Thyroid gland (tissue), 4 donors: Measurements from ENCODE around the gene CITED4. TPM values are rescaled to one million over a fixed set of nuclear protein-coding genes. Genes with fewer than 3 reads are reported as not detected.
A peak's percentile ranks its signal among the peaks of the same experiment; 100 is the strongest.

Source experiments
- DNase-seq, 2 donors: peaks; one replicate each; pipeline ENCODE4 v3.0.0-alpha.2; 2019
- H3K27ac ChIP-seq, 3 donors: fragments of 200-600 bp; sonication (generic); 1 replicate in 2 of 3; 2 replicates in 1 of 3; pipeline ENCODE4 v1.5.1; 2016 to 2019; ENCODE audit warnings: mild to moderate bottlenecking in 1 of 3, moderate library complexity in 1 of 3
- H3K27me3 ChIP-seq: fragments of 200-600 bp; sonication (generic); one replicate; pipeline ENCODE4 v1.5.1; 2019
- H3K36me3 ChIP-seq, 2 donors: fragments of 200-600 bp; sonication (generic); one replicate each; pipeline ENCODE4 v1.5.1; 2016 to 2019
- H3K4me1 ChIP-seq, 2 donors: fragments of 200-600 bp; sonication (generic); one replicate each; pipeline ENCODE4 v1.5.1; 2017 to 2019
- H3K4me3 ChIP-seq, 3 donors: fragments of 200-600 bp; sonication (generic); replicated peaks in 1 of 3; 1 replicate in 2 of 3; 2 replicates in 1 of 3; pipeline ENCODE4 v1.5.1; 2016; ENCODE audit warnings: mild to moderate bottlenecking in 1 of 3
- H3K9me3 ChIP-seq: fragments of 200-600 bp; sonication (generic); one replicate; pipeline ENCODE4 v1.5.1; 2017
- POLR2A ChIP-seq, 2 donors: fragments of 450-650 bp; IDR thresholded peaks; one replicate each; pipeline ENCODE4 v1.6.1; 2017; ENCODE audit warnings: antibody characterized with exemption in 2 of 2, mild to moderate bottlenecking in 2 of 2, moderate library complexity in 1 of 2
- WGBS, 2 donors: methylation state at CpG; one replicate each; pipeline ENCODE4 v1.1.5; 2017; 5-methylcytosine and 5-hydroxymethylcytosine counted together
- intact Hi-C: fragments of 100-400 bp; cut with DNase I; formaldehyde crosslinking; loops from one replicate; pipeline ENCODE4 v1.15.1; 2023
- total RNA-seq, 4 donors: library from RNA; depleted of rRNA; stranded (reverse); fragments of >200 nt; gene quantifications; one replicate each; pipeline ENCODE4 v1.2.3, GENCODE V29; 2016
- TF ChIP-seq, protein P1 (sequence below), 6 experiments: fragments of 200-600 bp in 3 of 6; fragments of 450-650 bp in 3 of 6; sonication (generic) in 3 of 6; IDR thresholded peaks; one replicate each; pipeline ENCODE4 v1.5.1; 2016 to 2019; ENCODE audit warnings: antibody characterized with exemption in 6 of 6, mild to moderate bottlenecking in 2 of 6, inconsistent platforms in 1 of 6, moderate library complexity in 1 of 6

Gene CITED4
- total RNA-seq, 4 donors from 2014 or later: 8.8 to 28.1 (median 20.3) TPM

DNA sequence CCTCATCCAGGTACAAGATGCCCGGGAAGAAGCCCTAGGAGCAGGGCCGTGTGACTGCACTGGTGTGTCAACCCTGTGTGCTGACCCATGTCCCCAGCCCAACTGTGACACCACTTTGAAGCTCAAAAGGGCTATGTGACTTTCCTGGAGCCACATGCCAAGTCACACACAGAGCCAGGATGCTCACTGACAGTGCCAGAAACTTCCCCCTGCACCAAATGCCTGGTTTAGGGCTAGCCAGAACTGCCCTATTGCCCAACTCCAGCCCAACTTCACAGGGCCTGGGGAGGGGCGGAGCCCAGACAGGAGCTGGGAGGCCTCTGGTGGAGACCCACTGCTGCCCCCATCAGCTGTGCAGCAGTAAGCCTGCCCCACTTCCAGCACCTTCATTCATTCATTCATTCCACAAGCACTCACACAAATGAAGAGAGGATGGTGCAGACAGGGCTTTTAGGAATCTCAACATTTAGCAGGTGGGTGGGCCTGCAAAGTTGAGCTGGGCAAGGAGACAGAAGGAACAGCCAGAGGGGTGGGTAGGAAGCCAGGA, 41.8 kb downstream of the CITED4 start:
- Histone ChIP-seq H3K36me3 (no peaks in the 10 kb centered on the region), H3K27ac (no peak overlapping the region), H3K4me3 (no peak overlapping the region), H3K9me3 (no peaks in the 10 kb centered on the region), H3K4me1 (peaks cover 9 to 10% of the 10 kb centered on the region in 2 donors), H3K27me3 (no peaks in the 10 kb centered on the region)
- DNase-seq: no peak
- TF ChIP-seq POLR2A (IDR thresholded peaks at IDR 0.05): no peak
- TF ChIP-seq, protein P1, sequence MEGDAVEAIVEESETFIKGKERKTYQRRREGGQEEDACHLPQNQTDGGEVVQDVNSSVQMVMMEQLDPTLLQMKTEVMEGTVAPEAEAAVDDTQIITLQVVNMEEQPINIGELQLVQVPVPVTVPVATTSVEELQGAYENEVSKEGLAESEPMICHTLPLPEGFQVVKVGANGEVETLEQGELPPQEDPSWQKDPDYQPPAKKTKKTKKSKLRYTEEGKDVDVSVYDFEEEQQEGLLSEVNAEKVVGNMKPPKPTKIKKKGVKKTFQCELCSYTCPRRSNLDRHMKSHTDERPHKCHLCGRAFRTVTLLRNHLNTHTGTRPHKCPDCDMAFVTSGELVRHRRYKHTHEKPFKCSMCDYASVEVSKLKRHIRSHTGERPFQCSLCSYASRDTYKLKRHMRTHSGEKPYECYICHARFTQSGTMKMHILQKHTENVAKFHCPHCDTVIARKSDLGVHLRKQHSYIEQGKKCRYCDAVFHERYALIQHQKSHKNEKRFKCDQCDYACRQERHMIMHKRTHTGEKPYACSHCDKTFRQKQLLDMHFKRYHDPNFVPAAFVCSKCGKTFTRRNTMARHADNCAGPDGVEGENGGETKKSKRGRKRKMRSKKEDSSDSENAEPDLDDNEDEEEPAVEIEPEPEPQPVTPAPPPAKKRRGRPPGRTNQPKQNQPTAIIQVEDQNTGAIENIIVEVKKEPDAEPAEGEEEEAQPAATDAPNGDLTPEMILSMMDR (IDR thresholded peaks at IDR 0.05): no peak
- WGBS, 2 donors: 89 to 100% methylated on average over 2 to 3 of the region's 3 CpGs
- intact Hi-C loops: no loop called here

DNA sequence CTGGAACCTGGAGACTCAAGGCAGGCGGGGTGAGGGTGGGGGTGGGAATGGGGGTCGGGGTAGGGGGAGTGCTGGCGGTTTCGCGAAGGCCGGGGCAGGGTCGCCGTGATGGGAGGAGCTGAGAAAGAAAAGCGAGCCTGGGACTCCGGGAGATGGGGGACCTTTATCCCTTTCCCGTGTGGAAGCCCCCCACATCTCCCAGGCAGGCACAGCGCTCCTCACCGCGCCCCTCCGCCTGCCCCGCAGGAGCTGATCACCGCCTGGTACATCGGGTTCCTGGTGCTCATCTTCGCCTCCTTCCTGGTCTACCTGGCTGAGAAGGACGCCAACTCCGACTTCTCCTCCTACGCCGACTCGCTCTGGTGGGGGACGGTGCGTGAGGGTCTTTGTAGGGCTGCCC, 43.1 kb downstream of the CITED4 start:
- intact Hi-C loops: no loop called here
- H3K9me3 ChIP-seq: no peaks in the 10 kb centered on the region
- no peaks in the 10 kb centered on the region for H3K27me3 ChIP-seq
- WGBS, 2 donors: 48 to 51% methylated on average over 13 to 26 of the region's 26 CpGs
- H3K4me1 ChIP-seq: peaks cover 7 to 8% of the 10 kb centered on the region in 2 donors
- TF ChIP-seq, protein P1 (IDR thresholded peaks at IDR 0.05): no peak
- no peak for TF ChIP-seq POLR2A (IDR thresholded peaks at IDR 0.05)
- no peak overlapping the region for H3K4me3 ChIP-seq
- H3K27ac ChIP-seq: no peak overlapping the region
- no peak for DNase-seq
- no peaks in the 10 kb centered on the region for H3K36me3 ChIP-seq

DNA sequence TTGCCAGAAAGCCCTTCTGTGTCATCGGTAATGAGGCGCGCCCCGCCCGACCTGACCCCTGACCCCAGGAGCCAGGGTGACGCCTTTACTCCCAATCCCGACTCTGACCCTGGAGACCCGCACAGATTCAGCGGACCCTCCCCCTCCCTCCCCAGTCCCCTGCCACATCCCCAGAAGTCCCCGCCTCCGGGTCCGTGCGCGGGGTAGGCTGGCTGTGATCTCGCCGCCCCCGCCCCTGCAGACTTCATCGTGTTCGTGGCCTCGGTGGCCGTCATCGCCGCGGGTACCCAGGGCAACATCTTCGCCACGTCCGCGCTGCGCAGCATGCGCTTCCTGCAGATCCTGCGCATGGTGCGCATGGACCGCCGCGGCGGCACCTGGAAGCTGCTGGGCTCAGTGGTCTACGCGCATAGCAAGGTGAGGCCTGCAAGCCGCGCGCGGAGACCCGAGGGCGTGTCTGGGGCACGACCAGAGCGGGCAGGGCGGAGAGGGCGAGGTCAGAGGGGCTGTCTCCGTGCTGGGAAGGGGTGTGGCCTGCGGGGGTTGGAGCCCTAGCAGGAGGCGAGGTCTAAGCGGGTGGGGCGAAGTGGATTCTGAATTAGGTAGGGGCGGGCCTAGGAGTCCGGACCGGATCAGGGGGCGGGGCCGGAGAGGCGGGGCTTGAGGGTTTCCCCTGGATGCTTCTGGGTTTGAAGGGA, 43.8 kb downstream of the CITED4 start:
- Histone ChIP-seq H3K4me3 (peak overlapping the region in 1 of 3 donors; percentile 13), H3K27me3 (no peaks in the 10 kb centered on the region), H3K9me3 (no peaks in the 10 kb centered on the region), H3K27ac (no peak overlapping the region), H3K36me3 (no peaks in the 10 kb centered on the region), H3K4me1 (peaks cover 7 to 8% of the 10 kb centered on the region in 2 donors)
- DNase-seq: peak; percentile 56 to 66
- TF ChIP-seq POLR2A (IDR thresholded peaks at IDR 0.05): no peak
- TF ChIP-seq, protein P1 (IDR thresholded peaks at IDR 0.05): no peak
- intact Hi-C loops: no loop called here
- WGBS, 2 donors: 2 to 4% methylated on average over 20 to 29 of the region's 59 CpGs

DNA sequence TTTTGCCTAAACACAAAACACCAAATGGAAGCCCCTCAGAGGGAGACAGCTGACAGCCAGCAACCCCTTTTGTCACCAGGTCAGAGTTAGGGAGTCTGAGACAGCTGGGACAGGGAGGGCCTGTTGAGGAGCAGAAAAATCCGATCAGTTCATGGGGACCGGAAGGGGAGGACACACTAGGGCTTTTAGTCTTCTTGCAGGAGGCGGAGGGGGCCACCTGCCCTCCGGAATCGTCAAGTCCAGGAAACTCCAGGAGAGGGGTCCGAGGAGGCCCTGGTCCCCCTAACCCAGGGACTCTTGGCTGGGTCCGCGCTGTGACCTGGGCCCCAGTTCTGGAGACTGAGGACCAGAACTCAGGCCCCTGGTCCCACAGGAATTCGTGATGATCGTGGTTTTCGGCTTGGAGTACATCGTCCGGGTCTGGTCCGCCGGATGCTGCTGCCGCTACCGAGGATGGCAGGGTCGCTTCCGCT, 44.3 kb downstream of the CITED4 start:
- H3K27ac ChIP-seq: no peak overlapping the region
- H3K27me3 ChIP-seq: no peaks in the 10 kb centered on the region
- no peaks in the 10 kb centered on the region for H3K36me3 ChIP-seq
- H3K9me3 ChIP-seq: no peaks in the 10 kb centered on the region
- intact Hi-C loops: no loop called here
- peaks cover 7 to 8% of the 10 kb centered on the region in 2 donors for H3K4me1 ChIP-seq
- DNase-seq: no peak
- TF ChIP-seq POLR2A (IDR thresholded peaks at IDR 0.05): no peak
- TF ChIP-seq, protein P1 (IDR thresholded peaks at IDR 0.05): no peak
- H3K4me3 ChIP-seq: no peak overlapping the region
- 38 to 61% methylated on average over 11 to 16 of the region's 19 CpGs for WGBS, 2 donors

DNA sequence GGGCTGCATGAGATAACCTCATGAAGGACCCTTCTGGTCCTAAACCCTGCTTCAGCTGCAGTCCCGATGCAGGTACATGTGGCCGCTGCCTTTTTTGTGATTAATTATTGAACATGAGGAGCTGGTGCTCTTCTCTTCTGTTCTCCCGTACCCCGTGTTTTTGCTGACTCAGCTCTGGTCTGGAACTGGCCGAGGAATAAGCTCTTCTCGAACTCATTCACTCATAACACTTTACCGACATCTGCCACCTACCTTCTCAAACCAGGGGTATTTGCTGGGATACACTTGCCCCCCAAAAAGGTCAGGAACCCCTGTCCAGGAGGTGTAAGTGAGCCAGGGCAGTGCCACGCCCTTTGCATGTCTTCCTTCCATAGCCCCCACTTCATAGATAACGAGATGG, 46.7 kb downstream of the CITED4 start:
- WGBS, 2 donors: 70 to 71% methylated on average over 9 of the region's 9 CpGs
- no peak for TF ChIP-seq POLR2A (IDR thresholded peaks at IDR 0.05)
- TF ChIP-seq, protein P1 (IDR thresholded peaks at IDR 0.05): no peak
- Histone ChIP-seq H3K27me3 (no peaks in the 10 kb centered on the region), H3K9me3 (no peaks in the 10 kb centered on the region), H3K4me1 (peaks cover 7 to 8% of the 10 kb centered on the region in 2 donors), H3K27ac (no peak overlapping the region), H3K4me3 (no peak overlapping the region), H3K36me3 (no peaks in the 10 kb centered on the region)
- intact Hi-C loops: no loop called here
- DNase-seq: no peak
